MM.1S (cell line): ENCODE data around the gene TRAK2.

Source experiments
- CTCF ChIP-seq: fragments of 300-600 bp; sonication (generic); IDR thresholded peaks from 2 replicates; pipeline ENCODE4 v1.5.1; 2016; ENCODE audit warnings: antibody characterized with exemption, low read length, mixed read lengths
- EZH2 ChIP-seq: fragments of 300-600 bp; sonication (generic); optimal IDR thresholded peaks from 2 replicates; pipeline ENCODE3; 2017; ENCODE audit warnings: low read depth, mild to moderate bottlenecking, antibody characterized with exemption, low read length, mixed read lengths

- no peak for TF ChIP-seq CTCF
- no peak for TF ChIP-seq EZH2
These were observed 20.4 kb downstream of the TRAK2 start for GRCh38 chr2:201430839-201431238.
